DOHH2 (cell line): ENCODE measurements around the gene GAK.

Experiments
- H3F3A ChIP-seq: fragments of 200-600 bp; sonication (generic), shearing (Covaris generic); 2 replicates; pipeline ENCODE4 v1.6.0; 2016; ENCODE audit warnings: antibody characterized with exemption, mild to moderate bottlenecking; ENCODE audit not compliant: control insufficient read depth, insufficient read depth
- H3K27ac ChIP-seq: fragments of 200-600 bp; sonication (generic); 2 replicates; pipeline ENCODE4 v1.5.1; 2014; ENCODE audit warnings: low read depth, mild to moderate bottlenecking, low read length, moderate library complexity
- H3K27me3 ChIP-seq: fragments of 200-600 bp; sonication (generic); 2 replicates; pipeline ENCODE4 v1.6.1; 2014; ENCODE audit warnings: mild to moderate bottlenecking, low read length, mixed read lengths; ENCODE audit not compliant: control insufficient read depth
- H3K36me3 ChIP-seq: fragments of 200-600 bp; sonication (generic); 2 replicates; pipeline ENCODE4 v1.6.1; 2014; ENCODE audit warnings: mild to moderate bottlenecking, low read length, moderate library complexity, mixed read lengths; ENCODE audit not compliant: control insufficient read depth
- H3K4me1 ChIP-seq: fragments of 200-600 bp; sonication (generic); 2 replicates; pipeline ENCODE4 v1.6.1; 2014; ENCODE audit warnings: mild to moderate bottlenecking, low read length, mixed read lengths; ENCODE audit not compliant: control insufficient read depth
- H3K4me2 ChIP-seq: fragments of 200-600 bp; sonication (generic); 2 replicates; pipeline ENCODE4 v1.6.0; 2014; ENCODE audit warnings: mild to moderate bottlenecking, low read length, moderate library complexity
- H3K4me3 ChIP-seq: fragments of 200-600 bp; sonication (generic); 2 replicates; pipeline ENCODE4 v1.5.1; 2014; ENCODE audit warnings: mild to moderate bottlenecking, low read length, mixed read lengths
- H3K79me2 ChIP-seq: fragments of 200-600 bp; sonication (generic); 2 replicates; pipeline ENCODE4 v1.6.1; 2014; ENCODE audit warnings: mild to moderate bottlenecking, low read length, mixed read lengths; ENCODE audit not compliant: control insufficient read depth
- H3K9me2 ChIP-seq: fragments of 200-600 bp; sonication (generic); replicated peaks from 2 replicates; pipeline ENCODE4 v1.6.1; 2014; ENCODE audit warnings: mild to moderate bottlenecking, low read length, mixed read lengths; ENCODE audit not compliant: control insufficient read depth
- H3K9me3 ChIP-seq: fragments of 200-600 bp; sonication (generic); 2 replicates; pipeline ENCODE4 v1.6.1; 2014; ENCODE audit warnings: antibody characterized with exemption, low read length, mixed read lengths; ENCODE audit not compliant: control insufficient read depth, insufficient read depth
- H4K20me1 ChIP-seq: fragments of 200-600 bp; sonication (generic); 2 replicates; pipeline ENCODE4 v1.6.0; 2014; ENCODE audit warnings: low read depth, mild to moderate bottlenecking, antibody characterized with exemption, low read length, moderate library complexity; ENCODE audit not compliant: control insufficient read depth, insufficient read depth
- EZH2phosphoT487 ChIP-seq: fragments of 200-600 bp; sonication (generic); IDR thresholded peaks from 2 replicates; pipeline ENCODE4 v1.6.1; 2017; ENCODE audit warnings: borderline replicate concordance, mild to moderate bottlenecking, antibody characterized with exemption, low read length, moderate library complexity, mixed read lengths
- TF ChIP-seq, protein P1 (sequence below): fragments of 200-600 bp; sonication (generic); IDR thresholded peaks from one replicate; pipeline ENCODE4 v1.5.1; 2014; ENCODE audit warnings: antibody characterized with exemption, mild to moderate bottlenecking, low read depth, low read length; ENCODE audit not compliant: poor library complexity, severe bottlenecking

GAK gene

DNA sequence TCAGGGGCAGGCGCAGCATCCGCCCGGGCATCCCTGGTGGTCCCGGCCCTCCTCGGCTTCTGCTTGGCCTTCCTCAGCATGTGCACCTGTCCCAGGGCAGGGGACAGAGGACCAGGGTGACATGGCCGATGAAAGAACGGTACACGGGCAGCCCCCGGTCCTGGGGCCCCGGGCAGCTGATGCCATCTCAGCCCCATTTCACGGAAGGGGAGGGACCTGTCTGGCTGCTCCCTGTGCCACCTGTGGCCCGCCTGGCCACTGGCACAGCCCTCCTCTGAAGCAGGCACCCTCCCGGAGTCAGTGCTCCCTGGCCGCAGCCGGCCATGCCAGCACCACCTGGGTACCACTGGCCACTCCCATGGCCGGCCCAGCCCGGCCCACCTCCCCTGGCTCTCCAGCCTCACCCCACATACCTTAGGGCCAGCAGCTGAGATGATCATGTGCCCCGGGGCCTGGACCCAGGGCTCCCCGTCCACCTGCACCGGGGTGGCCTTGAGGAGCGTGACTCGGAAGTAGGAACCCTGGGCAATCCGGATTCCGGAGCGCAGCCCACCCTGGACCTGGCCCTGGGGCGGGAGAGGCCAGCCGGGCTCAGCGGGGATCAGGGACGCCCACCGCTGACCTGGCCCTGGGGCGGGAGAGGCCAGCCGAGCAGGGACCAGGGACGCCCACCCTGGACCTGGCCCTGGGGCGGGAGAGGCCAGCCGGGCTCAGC is 28.7 kb upstream of the GAK start:
- Histone ChIP-seq H3K4me3 (no peak overlapping the region), H4K20me1 (no peaks in the 10 kb centered on the region; the same call in 1 of the 2 replicates), H3K27me3 (no peaks in the 10 kb centered on the region), H3K4me1 (no peaks in the 10 kb centered on the region), H3K79me2 (no peaks in the 10 kb centered on the region), H3K9me3 (no peaks in the 10 kb centered on the region), H3K9me2 (no peaks in the 10 kb centered on the region), H3K27ac (no peak overlapping the region), H3F3A (no peaks in the 10 kb centered on the region), H3K36me3 (no peaks in the 10 kb centered on the region), H3K4me2 (no peak overlapping the region)
- TF ChIP-seq, protein P1, sequence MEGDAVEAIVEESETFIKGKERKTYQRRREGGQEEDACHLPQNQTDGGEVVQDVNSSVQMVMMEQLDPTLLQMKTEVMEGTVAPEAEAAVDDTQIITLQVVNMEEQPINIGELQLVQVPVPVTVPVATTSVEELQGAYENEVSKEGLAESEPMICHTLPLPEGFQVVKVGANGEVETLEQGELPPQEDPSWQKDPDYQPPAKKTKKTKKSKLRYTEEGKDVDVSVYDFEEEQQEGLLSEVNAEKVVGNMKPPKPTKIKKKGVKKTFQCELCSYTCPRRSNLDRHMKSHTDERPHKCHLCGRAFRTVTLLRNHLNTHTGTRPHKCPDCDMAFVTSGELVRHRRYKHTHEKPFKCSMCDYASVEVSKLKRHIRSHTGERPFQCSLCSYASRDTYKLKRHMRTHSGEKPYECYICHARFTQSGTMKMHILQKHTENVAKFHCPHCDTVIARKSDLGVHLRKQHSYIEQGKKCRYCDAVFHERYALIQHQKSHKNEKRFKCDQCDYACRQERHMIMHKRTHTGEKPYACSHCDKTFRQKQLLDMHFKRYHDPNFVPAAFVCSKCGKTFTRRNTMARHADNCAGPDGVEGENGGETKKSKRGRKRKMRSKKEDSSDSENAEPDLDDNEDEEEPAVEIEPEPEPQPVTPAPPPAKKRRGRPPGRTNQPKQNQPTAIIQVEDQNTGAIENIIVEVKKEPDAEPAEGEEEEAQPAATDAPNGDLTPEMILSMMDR, result no peak

DNA sequence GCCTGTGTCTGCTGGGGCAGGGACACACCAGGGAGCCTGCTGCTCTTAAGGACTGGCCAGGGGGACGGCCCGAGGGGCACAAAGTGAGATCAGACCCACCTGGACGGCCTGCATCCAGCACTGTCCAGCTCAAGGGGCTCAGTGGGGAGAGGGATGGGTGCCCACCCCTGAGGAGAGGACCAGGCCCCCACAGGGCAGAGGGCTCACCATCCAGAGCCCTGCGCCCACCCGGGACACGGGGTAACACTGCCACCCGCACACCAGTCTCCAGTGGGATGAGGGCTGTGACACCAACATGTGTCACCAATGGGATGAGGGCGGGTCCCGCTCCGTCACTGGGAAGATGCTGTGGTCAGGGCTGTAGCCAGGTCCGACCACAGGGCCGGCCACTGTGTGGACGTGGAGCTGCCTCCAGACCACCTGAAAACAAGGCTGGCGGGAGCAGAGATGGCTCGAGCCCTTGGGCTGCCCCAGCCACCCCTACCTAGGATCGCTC is 28.1 kb upstream of the GAK start:
- H3K36me3 ChIP-seq, result no peaks in the 10 kb centered on the region
- no peak overlapping the region for H3K4me2 ChIP-seq
- H3K9me3 ChIP-seq, result no peaks in the 10 kb centered on the region
- H4K20me1 ChIP-seq, result no peaks in the 10 kb centered on the region; the same call in 1 of the 2 replicates
- H3K4me3 ChIP-seq, result no peak overlapping the region
- H3K27me3 ChIP-seq, result no peaks in the 10 kb centered on the region
- H3K79me2 ChIP-seq, result no peaks in the 10 kb centered on the region
- no peak overlapping the region for H3K27ac ChIP-seq
- H3F3A ChIP-seq, result no peaks in the 10 kb centered on the region
- H3K4me1 ChIP-seq, result no peaks in the 10 kb centered on the region
- no peaks in the 10 kb centered on the region for H3K9me2 ChIP-seq
- TF ChIP-seq EZH2phosphoT487, result no peak
- TF ChIP-seq, protein P1, result no peak

DNA sequence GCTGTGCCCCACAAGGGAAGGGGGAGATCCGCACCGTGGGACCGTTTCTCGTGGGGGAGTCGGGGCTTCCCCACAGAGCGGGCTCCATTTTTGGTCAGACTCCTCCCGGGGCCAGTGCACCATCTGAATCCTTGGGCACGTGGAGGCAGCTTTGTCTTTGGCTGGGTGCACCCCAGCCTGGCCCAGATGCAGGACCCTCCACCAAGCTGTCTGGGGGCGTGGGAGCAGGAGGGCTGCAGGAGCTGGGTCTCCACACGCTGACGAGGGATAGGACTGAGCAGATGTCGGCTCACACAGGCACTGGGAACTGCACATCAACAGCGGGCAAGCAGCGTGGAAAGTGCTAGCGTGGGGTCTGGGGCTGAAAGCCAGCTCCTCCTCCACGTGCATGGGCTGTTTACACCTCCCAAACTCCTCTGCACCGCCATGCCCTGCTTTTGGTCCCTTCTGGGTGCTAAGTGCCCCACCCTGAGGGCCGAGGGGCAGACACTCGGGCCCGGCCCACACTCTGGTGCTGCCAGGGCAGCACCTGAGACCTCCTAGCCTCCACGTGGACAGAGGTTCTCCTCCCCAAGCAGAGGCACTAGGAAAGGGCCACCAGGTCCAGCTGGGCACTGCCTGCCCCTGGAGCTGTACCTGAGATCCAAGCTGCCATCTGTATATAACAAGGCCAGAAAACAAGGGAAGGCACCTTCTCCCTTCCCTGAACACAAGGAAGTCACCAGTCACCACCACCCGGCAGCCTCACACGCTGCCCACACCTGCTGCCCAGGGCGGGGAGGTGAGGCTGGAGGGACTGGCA is 27.4 kb upstream of the GAK start:
- Histone ChIP-seq H3K27ac (no peak overlapping the region), H4K20me1 (no peaks in the 10 kb centered on the region; the same call in 1 of the 2 replicates), H3K9me3 (no peaks in the 10 kb centered on the region), H3K4me1 (no peaks in the 10 kb centered on the region), H3K9me2 (no peaks in the 10 kb centered on the region), H3K4me2 (no peak overlapping the region), H3K27me3 (no peaks in the 10 kb centered on the region), H3K79me2 (no peaks in the 10 kb centered on the region), H3K4me3 (no peak overlapping the region), H3F3A (no peaks in the 10 kb centered on the region), H3K36me3 (no peaks in the 10 kb centered on the region)
- TF ChIP-seq, protein P1, result no peak
- TF ChIP-seq EZH2phosphoT487, result no peak
